Rectal smooth muscle tissue (tissue), 1 donor: ENCODE measurements around the gene UBE2G1.

ENCODE experiments used
- H3K27ac ChIP-seq: one replicate; pipeline ENCODE4 v1.7.0; 2013; ENCODE audit warnings: low read depth, low read length, inconsistent platforms
- H3K27me3 ChIP-seq: one replicate; pipeline ENCODE4 v1.7.0; 2013; ENCODE audit warnings: low read length; ENCODE audit not compliant: control insufficient read depth, insufficient read depth
- H3K36me3 ChIP-seq: one replicate; pipeline ENCODE4 v1.7.0; 2013; ENCODE audit warnings: low read length; ENCODE audit not compliant: control insufficient read depth, insufficient read depth
- H3K4me1 ChIP-seq: one replicate; pipeline ENCODE4 v1.7.0; 2013; ENCODE audit warnings: low read length; ENCODE audit not compliant: control insufficient read depth, insufficient read depth
- H3K4me3 ChIP-seq: one replicate; pipeline ENCODE4 v1.7.0; 2013; ENCODE audit warnings: low read length
- H3K9ac ChIP-seq: one replicate; pipeline ENCODE4 v1.7.0; 2013; ENCODE audit warnings: low read length

The UBE2G1 gene

DNA sequence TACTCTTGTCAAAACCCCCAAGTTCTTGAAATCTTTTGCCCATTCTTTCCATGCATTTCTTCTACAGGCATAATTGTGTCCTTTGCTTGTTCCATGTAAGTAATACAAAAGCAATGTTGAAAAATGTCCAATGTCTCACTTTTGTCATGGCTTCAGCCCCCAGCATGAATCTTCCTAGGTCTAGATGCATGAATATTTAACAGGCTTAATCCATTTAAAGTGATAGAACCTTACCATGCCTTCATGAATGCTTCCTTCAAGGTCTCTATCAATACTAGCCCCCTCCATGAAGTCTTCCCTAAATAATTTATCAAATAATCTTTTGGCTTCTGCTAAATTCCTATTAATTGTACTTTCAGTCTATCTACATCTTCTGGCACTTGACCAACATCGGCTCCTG lies 56.6 kb downstream of the UBE2G1 start:
- peaks cover 21% of the 10 kb centered on the region for H3K4me1 ChIP-seq
- H3K4me3 ChIP-seq = no peak overlapping the region
- no peak overlapping the region for H3K9ac ChIP-seq
- H3K27me3 ChIP-seq = no peaks in the 10 kb centered on the region
- no peaks in the 10 kb centered on the region for H3K36me3 ChIP-seq
- no peak overlapping the region for H3K27ac ChIP-seq

DNA sequence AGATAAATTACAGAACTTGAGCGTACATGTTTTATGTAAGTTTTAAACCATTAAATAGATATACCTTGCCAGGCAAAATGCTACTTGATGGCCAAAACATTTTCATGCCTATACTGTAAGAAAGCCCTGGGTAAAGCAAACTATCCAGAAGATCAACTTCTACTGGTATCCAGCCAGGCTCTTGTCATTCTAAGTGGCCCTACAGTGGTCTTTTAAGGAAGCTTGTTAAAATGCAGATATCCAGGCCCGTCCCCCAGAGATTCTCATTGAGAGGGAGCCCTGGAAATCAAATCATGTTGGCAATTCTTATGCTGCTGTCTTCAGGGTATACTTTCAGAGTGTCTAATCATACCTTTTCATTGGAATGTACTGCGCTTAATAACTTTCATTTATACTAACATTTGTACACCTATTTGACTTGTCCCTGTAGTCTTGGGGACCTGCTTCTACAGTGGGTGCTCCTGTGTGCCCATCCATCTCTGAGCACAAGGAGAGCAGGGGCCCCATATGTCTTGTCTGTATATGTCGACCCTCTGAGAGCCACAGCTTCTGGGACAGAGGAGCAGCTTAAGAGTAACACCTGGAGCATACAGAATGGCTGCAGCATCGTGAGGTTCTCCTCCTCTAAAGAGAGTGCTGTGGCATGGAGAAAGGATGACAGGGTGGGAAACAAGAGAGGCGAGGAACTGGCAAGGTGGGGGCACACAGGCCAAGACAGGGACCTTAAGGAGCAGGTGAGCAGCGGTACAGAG lies 59.1 kb downstream of the UBE2G1 start:
- no peak overlapping the region for H3K9ac ChIP-seq

DNA sequence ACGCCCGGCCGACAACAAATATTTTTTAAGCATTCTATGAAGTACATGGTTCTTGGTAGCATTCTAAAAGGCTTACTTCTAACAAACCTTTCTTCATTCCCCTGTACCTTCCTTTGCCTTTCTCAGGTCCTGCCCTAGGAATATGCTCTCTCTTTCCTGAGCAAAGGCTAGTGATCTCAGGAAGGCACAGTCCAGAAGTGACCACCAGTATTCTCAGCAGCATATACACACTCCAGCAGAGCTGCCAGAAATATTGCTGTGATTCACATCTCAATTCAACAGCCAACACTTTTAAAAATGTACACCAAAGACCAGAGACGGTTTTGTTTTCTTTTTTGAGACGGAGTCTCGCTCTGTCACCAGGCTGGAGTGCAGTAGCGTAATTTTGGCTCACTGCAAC lies 61.3 kb downstream of the UBE2G1 start:
- peaks cover 22% of the 10 kb centered on the region for H3K4me1 ChIP-seq
- H3K9ac ChIP-seq = no peak overlapping the region
- H3K27me3 ChIP-seq = no peaks in the 10 kb centered on the region
- H3K36me3 ChIP-seq = peaks cover 4% of the 10 kb centered on the region
- H3K4me3 ChIP-seq = no peak overlapping the region
- no peak overlapping the region for H3K27ac ChIP-seq

More for the DNA sequence above, 59.1 kb downstream of the UBE2G1 start:
- H3K4me1 ChIP-seq = peaks cover 24% of the 10 kb centered on the region
- no peak overlapping the region for H3K4me3 ChIP-seq
- H3K36me3 ChIP-seq = peaks cover under 1% of the 10 kb centered on the region
- H3K27ac ChIP-seq = no peak overlapping the region
- no peaks in the 10 kb centered on the region for H3K27me3 ChIP-seq

DNA sequence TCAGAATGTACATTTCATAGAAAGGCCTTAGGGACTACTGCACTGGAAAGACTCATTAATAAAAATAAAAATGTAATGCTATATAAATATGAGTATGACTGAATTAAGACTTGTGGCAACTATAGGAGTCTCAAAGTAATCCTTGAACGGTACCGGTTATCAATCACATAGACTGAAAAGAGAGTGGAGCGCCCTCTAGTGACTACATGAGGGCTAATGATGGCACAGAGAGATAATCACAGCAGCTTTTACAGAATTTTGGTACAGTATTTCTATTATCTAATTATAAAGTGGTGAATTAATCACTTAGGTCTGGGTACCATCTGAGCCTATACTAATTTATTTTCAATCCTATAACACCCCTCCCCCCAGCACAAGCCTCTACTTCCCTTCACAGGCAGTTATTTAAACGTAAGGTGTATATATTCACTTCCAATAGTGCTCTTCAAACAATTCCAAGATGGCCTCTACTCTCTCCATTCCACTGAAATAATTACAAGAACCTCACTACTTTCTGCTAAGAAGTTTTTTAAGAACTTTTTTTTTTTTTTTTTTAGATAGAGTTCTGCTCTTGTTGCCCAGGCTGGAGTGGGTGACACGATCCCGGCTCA lies 62.0 kb downstream of the UBE2G1 start:
- Histone ChIP-seq H3K4me3 (no peak overlapping the region), H3K36me3 (peaks cover 4% of the 10 kb centered on the region), H3K27ac (no peak overlapping the region), H3K4me1 (peaks cover 16% of the 10 kb centered on the region), H3K9ac (no peak overlapping the region), H3K27me3 (no peaks in the 10 kb centered on the region)

DNA sequence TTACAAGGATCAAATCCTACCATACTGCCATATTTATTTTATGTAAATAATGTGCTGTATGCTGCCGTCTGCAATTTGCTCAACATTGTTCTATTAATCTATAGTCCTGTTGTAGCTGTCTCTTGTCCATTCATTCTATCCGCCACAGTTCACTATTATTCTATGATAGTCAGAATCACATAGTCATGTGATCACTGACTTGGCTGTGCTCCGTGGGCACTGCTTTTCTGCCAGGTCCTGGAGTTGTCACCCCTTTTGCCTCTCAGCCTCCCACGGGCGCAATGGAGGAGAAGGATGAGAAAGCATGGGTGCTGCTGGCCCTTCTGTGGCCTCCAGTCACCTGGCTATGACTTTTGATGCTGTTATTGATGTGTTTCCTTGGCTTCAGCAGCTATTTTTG lies 65.4 kb downstream of the UBE2G1 start:
- Histone ChIP-seq H3K27ac (peak overlapping the region; percentile 19), H3K4me1 (peaks cover 16% of the 10 kb centered on the region), H3K36me3 (peaks cover 4% of the 10 kb centered on the region), H3K4me3 (no peak overlapping the region), H3K9ac (no peak overlapping the region), H3K27me3 (no peaks in the 10 kb centered on the region)

DNA sequence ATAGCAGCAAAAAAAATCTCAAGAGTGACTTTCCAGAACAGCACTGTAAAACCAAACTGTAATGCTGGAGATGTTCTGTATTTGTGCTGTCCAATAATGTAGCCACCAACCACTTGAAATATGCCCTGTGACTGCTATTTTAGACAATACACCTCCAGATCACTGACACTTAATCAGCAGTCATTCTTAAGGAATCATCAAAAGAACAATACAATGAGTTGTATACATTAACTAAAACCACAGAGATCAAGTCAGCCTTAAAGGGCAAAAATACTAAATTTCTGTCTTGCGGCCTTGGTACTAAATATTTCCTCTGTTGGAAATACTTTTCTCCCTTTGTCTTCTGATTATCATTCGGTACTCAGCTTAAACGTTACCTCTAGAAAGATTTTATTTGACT lies 69.1 kb downstream of the UBE2G1 start:
- no peaks in the 10 kb centered on the region for H3K27me3 ChIP-seq
- peaks cover 4% of the 10 kb centered on the region for H3K36me3 ChIP-seq
- H3K27ac ChIP-seq = no peak overlapping the region
- H3K9ac ChIP-seq = no peak overlapping the region
- H3K4me3 ChIP-seq = no peak overlapping the region
- peaks cover 6% of the 10 kb centered on the region for H3K4me1 ChIP-seq

DNA sequence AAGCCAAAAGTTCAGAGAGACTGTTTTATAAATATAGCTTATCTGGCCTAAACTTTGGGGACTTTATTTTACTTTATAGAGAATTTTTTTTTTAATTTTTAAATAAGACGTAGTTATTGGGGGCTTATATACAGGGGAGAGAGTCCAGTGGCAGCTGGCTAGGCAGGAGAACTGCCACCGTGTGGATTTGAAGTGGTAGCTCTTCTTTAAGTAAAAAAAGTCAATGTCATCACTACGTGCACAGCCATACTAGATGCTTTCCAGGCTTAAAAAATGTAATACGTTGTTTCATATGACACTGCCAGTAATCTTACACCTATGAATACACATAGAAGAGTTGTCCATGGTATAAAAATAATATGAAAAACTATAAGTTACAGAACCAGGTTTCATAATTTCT lies 70.8 kb downstream of the UBE2G1 start:
- Histone ChIP-seq H3K9ac (no peak overlapping the region), H3K4me3 (no peak overlapping the region), H3K4me1 (no peaks in the 10 kb centered on the region), H3K27me3 (no peaks in the 10 kb centered on the region), H3K27ac (no peak overlapping the region), H3K36me3 (no peaks in the 10 kb centered on the region)

DNA sequence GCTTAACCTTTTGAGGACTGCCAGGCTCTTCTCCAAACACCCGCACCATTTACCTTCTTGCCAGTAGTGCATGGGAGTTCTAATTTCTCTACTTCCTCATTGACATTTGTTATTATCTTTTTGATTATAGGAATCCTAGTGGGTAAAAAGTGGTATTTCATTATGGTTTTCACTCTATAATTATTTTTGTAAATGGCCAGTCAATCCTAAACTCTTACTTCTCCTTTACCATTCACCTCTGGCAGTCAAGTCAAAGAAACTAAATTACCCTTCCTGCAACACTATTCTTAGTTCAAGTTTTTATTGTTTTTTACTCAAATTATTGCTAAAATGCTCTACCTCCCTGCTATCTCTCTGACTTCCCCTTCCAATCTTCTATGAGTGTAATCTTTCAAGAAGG lies 72.9 kb downstream of the UBE2G1 start:
- Histone ChIP-seq H3K27ac (no peak overlapping the region), H3K27me3 (no peaks in the 10 kb centered on the region), H3K4me3 (no peak overlapping the region), H3K36me3 (no peaks in the 10 kb centered on the region), H3K4me1 (no peaks in the 10 kb centered on the region), H3K9ac (no peak overlapping the region)

DNA sequence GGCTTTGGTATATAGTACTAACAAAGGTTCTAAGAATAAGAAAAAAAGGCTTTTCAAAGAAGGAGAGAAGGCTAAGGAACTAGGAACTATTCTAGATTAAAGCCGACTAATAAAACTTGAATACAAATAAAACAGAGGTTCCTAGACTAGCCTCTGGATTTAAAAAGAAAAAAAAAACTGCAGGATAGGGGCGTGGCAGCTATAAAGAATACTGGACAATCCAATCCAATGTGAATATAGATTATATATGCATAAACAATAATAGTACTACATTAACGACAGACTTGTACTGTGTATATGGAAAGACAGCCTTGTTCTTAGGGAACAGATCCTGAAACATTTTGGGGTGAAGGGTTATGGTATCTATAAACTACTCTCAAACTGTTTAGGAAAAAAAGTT lies 78.8 kb downstream of the UBE2G1 start:
- no peak overlapping the region for H3K4me3 ChIP-seq
- H3K27me3 ChIP-seq = no peaks in the 10 kb centered on the region
- no peaks in the 10 kb centered on the region for H3K4me1 ChIP-seq
- no peak overlapping the region for H3K27ac ChIP-seq
- H3K36me3 ChIP-seq = no peaks in the 10 kb centered on the region
- H3K9ac ChIP-seq = no peak overlapping the region

DNA sequence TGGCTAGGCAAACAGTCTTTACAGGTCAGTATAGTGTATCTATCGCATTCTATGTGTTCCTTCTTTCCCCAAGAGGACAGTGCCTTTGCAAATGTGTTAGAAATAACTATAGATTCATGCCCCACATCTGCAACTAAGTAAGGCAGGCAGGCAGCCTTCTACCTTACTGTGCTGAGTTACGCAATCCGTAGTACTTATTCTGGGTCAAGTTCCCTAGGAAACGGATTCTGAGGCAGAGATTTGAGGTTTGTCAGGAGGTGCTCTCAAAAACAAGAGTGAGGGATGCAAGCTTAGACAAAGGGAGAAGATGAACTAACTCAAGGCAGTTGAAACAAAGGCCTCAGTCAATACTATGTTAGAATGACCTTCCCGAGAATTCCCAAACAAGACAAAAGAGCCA lies 90.0 kb downstream of the UBE2G1 start:
- Histone ChIP-seq H3K4me1 (no peaks in the 10 kb centered on the region), H3K27ac (no peak overlapping the region), H3K4me3 (no peak overlapping the region), H3K9ac (no peak overlapping the region), H3K27me3 (no peaks in the 10 kb centered on the region), H3K36me3 (peaks cover 4% of the 10 kb centered on the region)

DNA sequence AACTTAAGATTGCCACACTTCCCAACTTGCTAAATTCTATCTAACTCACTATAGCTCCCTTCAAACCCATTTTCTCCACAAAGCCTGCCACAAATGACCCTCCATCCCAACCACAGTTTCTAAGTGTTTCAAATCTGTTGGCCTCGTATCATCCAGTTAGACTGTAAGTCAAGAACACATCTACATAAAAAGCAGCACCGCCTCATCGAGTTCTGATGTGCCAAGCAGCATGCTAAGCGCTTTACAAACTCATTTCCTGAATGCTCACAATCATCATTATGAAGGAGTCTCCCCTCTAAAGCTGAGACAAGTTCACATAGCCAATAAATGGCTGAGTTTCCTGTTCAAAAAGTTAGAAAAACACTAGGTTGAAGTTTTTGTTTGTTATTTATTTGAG lies 93.5 kb downstream of the UBE2G1 start:
- Histone ChIP-seq H3K27ac (no peak overlapping the region), H3K9ac (no peak overlapping the region), H3K4me3 (no peak overlapping the region), H3K4me1 (peaks cover 5% of the 10 kb centered on the region), H3K27me3 (no peaks in the 10 kb centered on the region), H3K36me3 (no peaks in the 10 kb centered on the region)

DNA sequence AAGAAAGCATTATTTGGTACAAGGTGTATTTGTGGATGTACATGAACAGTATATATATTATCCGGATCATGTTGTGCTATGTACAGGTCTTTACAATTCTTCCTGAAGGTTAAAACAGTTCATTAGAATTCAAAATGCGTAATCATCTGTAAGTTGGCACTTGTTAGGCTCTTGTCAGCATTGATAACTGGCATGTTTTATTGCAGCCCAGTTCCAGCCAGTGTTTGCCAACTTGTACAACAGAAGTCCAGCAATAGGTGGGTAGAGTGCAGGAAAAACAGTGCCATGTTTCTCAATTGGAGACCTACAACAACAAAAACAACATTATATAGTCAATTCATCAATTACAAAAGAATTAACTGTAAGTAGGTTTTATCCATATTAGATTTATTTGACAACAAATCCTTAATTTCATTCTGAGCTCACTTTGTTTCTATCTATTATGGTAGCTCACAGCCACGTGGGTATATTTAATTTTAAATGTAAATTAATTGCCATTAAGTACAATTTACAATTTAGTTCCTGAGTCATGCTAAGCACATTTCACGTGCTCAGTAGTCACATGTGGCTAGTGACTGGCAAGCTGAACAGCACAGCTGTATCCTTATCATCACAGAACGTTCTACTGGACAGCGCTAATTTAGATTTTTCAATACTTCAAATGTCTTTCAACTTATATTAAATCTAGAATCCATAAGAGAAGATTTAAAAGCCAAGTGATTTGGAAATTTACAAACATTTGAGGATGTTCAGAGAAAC lies 94.1 kb downstream of the UBE2G1 start:
- Histone ChIP-seq H3K36me3 (no peaks in the 10 kb centered on the region), H3K27ac (no peak overlapping the region), H3K4me1 (peaks cover 5% of the 10 kb centered on the region), H3K4me3 (no peak overlapping the region), H3K27me3 (no peaks in the 10 kb centered on the region), H3K9ac (no peak overlapping the region)
